HG03442 (cell line): Measurements from ENCODE around the gene CCDC136.

Experiments used
- ATAC-seq: cut with Tn5 transposase; IDR thresholded peaks from one replicate; pipeline ENCODE4 v1.9.1; 2021; ENCODE audit warnings: mild to moderate bottlenecking, moderate library complexity; ENCODE audit not compliant: unreplicated experiment

Gene CCDC136

GRCh38 chr7:128791121-128791971 lies at the start of gene CCDC136:
TSS of gene CCDC136 (plus strand) at chr7:128791968. CDS start at chr7:128792412, 444 bp downstream.
- ATAC-seq = peak; percentile 67

GRCh38 chr7:128742206-128742605 lies 49.6 kb upstream of the CCDC136 start:
- no peak for ATAC-seq

- ATAC-seq = no peak
Measured at GRCh38 chr7:128743112-128743772, 48.5 kb upstream of the CCDC136 start.

GRCh38 chr7:128744366-128744905 lies 47.3 kb upstream of the CCDC136 start:
- ATAC-seq = no peak

GRCh38 chr7:128745706-128746105 lies 46.1 kb upstream of the CCDC136 start:
- no peak for ATAC-seq

- no peak for ATAC-seq
Measured at GRCh38 chr7:128747327-128748079, 44.3 kb upstream of the CCDC136 start.

GRCh38 chr7:128752251-128752650 lies 39.5 kb upstream of the CCDC136 start:
- no peak for ATAC-seq

- ATAC-seq = no peak
Measured at GRCh38 chr7:128755075-128755818, 36.5 kb upstream of the CCDC136 start.

GRCh38 chr7:128755819-128756476 lies 35.8 kb upstream of the CCDC136 start:
- ATAC-seq = no peak

GRCh38 chr7:128757203-128757602 lies 34.6 kb upstream of the CCDC136 start:
- no peak for ATAC-seq

- ATAC-seq = no peak
Measured at GRCh38 chr7:128758553-128758952, 33.2 kb upstream of the CCDC136 start.

- ATAC-seq = no peak
Measured at GRCh38 chr7:128759242-128759641, 32.5 kb upstream of the CCDC136 start.

GRCh38 chr7:128763541-128763940 lies 28.2 kb upstream of the CCDC136 start:
- no peak for ATAC-seq

GRCh38 chr7:128767475-128768110 lies 24.2 kb upstream of the CCDC136 start:
- ATAC-seq = no peak

GRCh38 chr7:128770233-128770632 lies 21.5 kb upstream of the CCDC136 start:
- ATAC-seq = no peak

GRCh38 chr7:128773604-128774003 lies 18.2 kb upstream of the CCDC136 start:
- no peak for ATAC-seq

GRCh38 chr7:128774029-128774689 lies 17.6 kb upstream of the CCDC136 start:
- no peak for ATAC-seq

- ATAC-seq = no peak
Measured at GRCh38 chr7:128774921-128775320, 16.8 kb upstream of the CCDC136 start.
